ENCODE data around the gene DHRS11. TPM values are rescaled to one million over a fixed set of nuclear protein-coding genes. Genes with fewer than 3 reads are reported as not detected.

The DHRS11 gene
- total RNA-seq, 2 experiments from 2014 or later, result 7.2 to 13.9 TPM

GRCh38 chr17:36641877-36642845 is 50.5 kb downstream of the DHRS11 start:
- no TSS peak for BruUV-seq (replicated peaks)

GRCh38 chr17:36643086-36643685 is 51.5 kb downstream of the DHRS11 start:
- no peak overlapping the region for H3K27ac ChIP-seq (ENCODE audit: low read depth, low read length, poor library complexity, severe bottlenecking)
- H3K79me2 ChIP-seq (ENCODE audit: insufficient read depth, low read depth, low read length), result no peaks in the 10 kb centered on the region
- no peak for TF ChIP-seq EZH2phosphoT487 (IDR thresholded peaks at IDR 0.05; ENCODE audit: borderline replicate concordance, low read depth, low read length)
- no peak for TF ChIP-seq CTCF (conservative IDR thresholded peaks at IDR 0.05; ENCODE audit: low read length)
- no peak overlapping the region for H3K4me2 ChIP-seq (ENCODE audit: low read length)
- no TSS peak for BruUV-seq (replicated peaks)
- H3K4me3 ChIP-seq (ENCODE audit: low read depth, low read length, poor library complexity, severe bottlenecking), result no peak overlapping the region
- no peaks in the 10 kb centered on the region for H3K9me3 ChIP-seq (ENCODE audit: low read length)
- no peaks in the 10 kb centered on the region for H3K4me1 ChIP-seq (ENCODE audit: insufficient read depth, low read length, poor library complexity, severe bottlenecking)
- H2AFZ ChIP-seq (ENCODE audit: low read length), result no peak overlapping the region
- intact Hi-C loops (cut with micrococcal nuclease; ENCODE audit: unreplicated experiment), result no loop called here
- H3K36me3 ChIP-seq (ENCODE audit: insufficient read depth, low read length), result no peaks in the 10 kb centered on the region
- DNase-seq (ENCODE audit: low spot score), result no peak
- POLR2A ChIA-PET, result no interaction called here
- CTCF ChIA-PET (ENCODE audit: unreplicated experiment), result no interaction called here
- H3K9me2 ChIP-seq (ENCODE audit: insufficient read depth, low read length), result no peaks in the 10 kb centered on the region
- no peaks in the 10 kb centered on the region for H4K20me1 ChIP-seq (ENCODE audit: insufficient read depth, low read length)

More at GRCh38 chr17:36641877-36642845, 50.5 kb downstream of the DHRS11 start:
- ChIA-PET POLR2A (interaction anchor here (0.7 kb wide), 1 partner anchor 674 kb away, joined by 3 read pairs; no protein-coding TSS in a partner anchor), CTCF (ENCODE audit: unreplicated experiment) (no interaction called here)
- Histone ChIP-seq H4K20me1 (ENCODE audit: insufficient read depth, low read length) (no peaks in the 10 kb centered on the region), H3K27ac (ENCODE audit: low read depth, low read length, poor library complexity, severe bottlenecking) (no peak overlapping the region), H3K4me3 (ENCODE audit: low read depth, low read length, poor library complexity, severe bottlenecking) (no peak overlapping the region), H3K9me2 (ENCODE audit: insufficient read depth, low read length) (no peaks in the 10 kb centered on the region), H3K79me2 (ENCODE audit: insufficient read depth, low read depth, low read length) (no peaks in the 10 kb centered on the region), H3K4me1 (ENCODE audit: insufficient read depth, low read length, poor library complexity, severe bottlenecking) (no peaks in the 10 kb centered on the region), H3K4me2 (ENCODE audit: low read length) (no peak overlapping the region), H3K36me3 (ENCODE audit: insufficient read depth, low read length) (no peaks in the 10 kb centered on the region), H3K9me3 (ENCODE audit: low read length) (no peaks in the 10 kb centered on the region), H2AFZ (ENCODE audit: low read length) (no peak overlapping the region)
- no peak for DNase-seq (ENCODE audit: low spot score)
- TF ChIP-seq EZH2phosphoT487 (IDR thresholded peaks at IDR 0.05; ENCODE audit: borderline replicate concordance, low read depth, low read length), result no peak
- TF ChIP-seq CTCF (conservative IDR thresholded peaks at IDR 0.05; ENCODE audit: low read length), result no peak
- intact Hi-C loops (cut with micrococcal nuclease; ENCODE audit: unreplicated experiment), result no loop called here
